Measurements from ENCODE around the gene FGF22.

GRCh38 chr19:664913-665443 is 25.3 kb downstream of the FGF22 start:
- TF ChIP-seq NRF1 (IDR thresholded peaks at IDR 0.05; ENCODE audit: low read depth, low read length) (no peak), CTCF (IDR thresholded peaks at IDR 0.05; ENCODE audit: control extremely low read depth in 1 of 3, insufficient read depth in 1 of 3, low read depth in 1 of 3, low read length in 3 of 3) (peak; percentile 93 to 98 (median 97)), EZH2 (IDR thresholded peaks at IDR 0.05; ENCODE audit: low read depth, low read length, severe bottlenecking) (no peak), RNF2 (IDR thresholded peaks at IDR 0.05; ENCODE audit: borderline replicate concordance, low read depth, low read length, missing control alignments, poor library complexity, severe bottlenecking) (no peak), SIN3A (conservative IDR thresholded peaks at IDR 0.05 in 1 of 2, IDR thresholded peaks at IDR 0.05 in 1 of 2; ENCODE audit: low read depth in 1 of 2, low read length in 2 of 2) (0 out of 4 replicates have a peak, but pooled peaks of 1 of the 2 experiments have one; percentile 62), CHD2 (IDR thresholded peaks at IDR 0.05; ENCODE audit: low read length) (0 out of 2 replicates have a peak, but pooled peaks have one; percentile 32), EP300 (IDR thresholded peaks at IDR 0.05; ENCODE audit: borderline replicate concordance in 1 of 2, low read depth in 2 of 2, low read length in 2 of 2) (no peak), SP1 (IDR thresholded peaks at IDR 0.05; ENCODE audit: low read depth, low read length) (no peak), ATF3 (IDR thresholded peaks at IDR 0.05; ENCODE audit: insufficient read depth, low read depth, low read length) (no peak), JUND (IDR thresholded peaks at IDR 0.05; ENCODE audit: low read length) (peak; percentile 47; the same call in 1 of the 2 replicates), CBX5 (IDR thresholded peaks at IDR 0.05; ENCODE audit: low read depth, low read length) (no peak), GTF2F1 (IDR thresholded peaks at IDR 0.05; ENCODE audit: borderline replicate concordance, low read depth, low read length) (no peak), RAD21 (IDR thresholded peaks at IDR 0.05 in 1 of 2, conservative IDR thresholded peaks at IDR 0.05 in 1 of 2; ENCODE audit: low read depth in 2 of 2, low read length in 2 of 2) (peak; percentile 98)
